A549 (cell line): ENCODE results near the gene KRTAP10-10. TPM values are rescaled to one million over a fixed set of nuclear protein-coding genes. Genes with fewer than 3 reads are reported as not detected.

ENCODE experiments used
- ATAC-seq, 2 experiments: fragments of 200-7000 bp in 1 of 2; fragments of >200 bp in 1 of 2; cut with Nextera tagmentation in 1 of 2; cut with Tn5 transposase in 1 of 2; 3 replicates each; pipeline versions ENCODE4 v1.8.0 to v1.9.1; 2018 to 2020; ENCODE audit warnings: mild to moderate bottlenecking in 1 of 2, moderate library complexity in 1 of 2
- CTCF ChIA-PET: fragments of 300-600 bp; sonication (Branson Sonifier 250); formaldehyde crosslinking; extraction: SDS; loops from one replicate; lab custom pipeline; 2021; ENCODE audit warnings: antibody characterized with exemption, inconsistent platforms; lab: Yijun Ruan, JAX
- POLR2A ChIA-PET: fragments of 350-600 bp; formaldehyde crosslinking; extraction: SDS; loops from one replicate; lab custom pipeline; 2021; ENCODE audit warnings: antibody characterized with exemption, inconsistent platforms; lab: Yijun Ruan, JAX
- DNase-seq, 2 experiments: peaks; one replicate each; pipeline versions ENCODE4 v3.0.0 to v3.0.0-alpha.2; 2011 to 2016; ENCODE audit warnings: low read depth in 1 of 2, low spot score in 1 of 2
- FAIRE-seq: peaks from 2 replicates; lab custom pipeline; 2011; peaks lifted over from hg19 to GRCh38; lab: Jason Lieb, UNC
- H3K27ac ChIP-seq, 2 experiments: fragments of >200 bp; sonication (Bioruptor Twin); formaldehyde crosslinking; 3 replicates each; pipeline ENCODE4 v1.5.1; 2016 to 2017
- H3K4me1 ChIP-seq: fragments of >200 bp; sonication (Bioruptor Twin); formaldehyde crosslinking; 3 replicates; pipeline ENCODE4 v1.6.1; 2016
- H3K4me2 ChIP-seq: fragments of >200 bp; sonication (Bioruptor Twin); formaldehyde crosslinking; 3 replicates; pipeline ENCODE4 v1.6.1; 2016
- H3K4me3 ChIP-seq: fragments of >200 bp; sonication (Bioruptor Twin); formaldehyde crosslinking; 3 replicates; pipeline ENCODE4 v1.5.1; 2016
- H3K9me3 ChIP-seq: fragments of >200 bp; sonication (Bioruptor Twin); formaldehyde crosslinking; 3 replicates; pipeline ENCODE4 v1.6.1; 2016
- BHLHE40 ChIP-seq: IDR thresholded peaks from 2 replicates; pipeline ENCODE4 v1.6.1; 2012; ENCODE audit warnings: low read depth, low read length, inconsistent platforms
- CHD2 ChIP-seq: fragments of 150-350 bp; IDR thresholded peaks from 2 replicates; pipeline ENCODE4 v1.6.1; 2014; ENCODE audit warnings: low read length; ENCODE audit not compliant: partially characterized antibody
- CTCF ChIP-seq: fragments of >200 bp; sonication (Bioruptor Twin); formaldehyde crosslinking; IDR thresholded peaks from 3 replicates; pipeline ENCODE4 v1.5.1; 2016
- EHF ChIP-seq: fragments of 250-450 bp; sonication (Bioruptor Pico); IDR thresholded peaks from 2 replicates; pipeline ENCODE4 v1.5.0; 2020; ENCODE audit warnings: mild to moderate bottlenecking
- EHMT2 ChIP-seq: fragments of 200-600 bp; sonication (generic); IDR thresholded peaks from 2 replicates; pipeline ENCODE4 v1.6.1; 2016; ENCODE audit warnings: antibody characterized with exemption, low read depth, mild to moderate bottlenecking, moderate library complexity
- EP300 ChIP-seq, 2 experiments: fragments of >200 bp; sonication (Bioruptor Twin); formaldehyde crosslinking; IDR thresholded peaks; 2 replicates in 1 of 2; 3 replicates in 1 of 2; pipeline ENCODE4 v1.6.1; 2016 to 2017
- FOXS1 ChIP-seq: fragments of 250-450 bp; sonication (Bioruptor Pico); IDR thresholded peaks from 2 replicates; pipeline ENCODE4 v1.5.0; 2020; ENCODE audit warnings: mild to moderate bottlenecking, moderate library complexity
- HDAC2 ChIP-seq: fragments of 200-600 bp; sonication (generic); IDR thresholded peaks from 2 replicates; pipeline ENCODE4 v1.6.1; 2016
- JUN ChIP-seq, 2 experiments: fragments of >200 bp; sonication (Bioruptor Twin); formaldehyde crosslinking; IDR thresholded peaks; 2 replicates in 1 of 2; 3 replicates in 1 of 2; pipeline ENCODE4 v1.6.1; 2016 to 2017
- MAFK ChIP-seq: fragments of 450-650 bp; IDR thresholded peaks from 2 replicates; pipeline ENCODE4 v1.6.1; 2014; ENCODE audit not compliant: partially characterized antibody
- MAX ChIP-seq: IDR thresholded peaks from 2 replicates; pipeline ENCODE4 v1.6.1; 2012
- NFE2L2 ChIP-seq: fragments of 150-350 bp; conservative IDR thresholded peaks from 2 replicates; pipeline ENCODE4 v1.6.1; 2014; ENCODE audit warnings: low read length
- NPAS2 ChIP-seq: fragments of 250-450 bp; sonication (Bioruptor Pico); IDR thresholded peaks from 2 replicates; pipeline ENCODE4 v1.8.0; 2022; ENCODE audit warnings: mild to moderate bottlenecking, moderate library complexity, borderline replicate concordance
- RARB ChIP-seq: fragments of 250-450 bp; sonication (Bioruptor Pico); IDR thresholded peaks from 2 replicates; pipeline ENCODE4 v1.8.0; 2021; ENCODE audit warnings: mild to moderate bottlenecking, moderate library complexity
- REST ChIP-seq: fragments of 200-600 bp; sonication (generic); IDR thresholded peaks from 2 replicates; pipeline ENCODE4 v1.6.1; 2016; ENCODE audit warnings: antibody characterized with exemption, mild to moderate bottlenecking, moderate library complexity
- RFX5 ChIP-seq: fragments of 450-650 bp; IDR thresholded peaks from 2 replicates; pipeline ENCODE4 v1.7.1; 2014; ENCODE audit warnings: antibody characterized with exemption, mild to moderate bottlenecking, moderate library complexity
- RNF2 ChIP-seq: fragments of 200-600 bp; sonication (generic); IDR thresholded peaks from 2 replicates; pipeline ENCODE4 v1.6.1; 2016; ENCODE audit warnings: low read depth, mild to moderate bottlenecking, antibody characterized with exemption, moderate library complexity, borderline replicate concordance
- SMC3 ChIP-seq: fragments of >200 bp; sonication (Bioruptor Twin); formaldehyde crosslinking; IDR thresholded peaks from 3 replicates; pipeline ENCODE4 v1.6.1; 2018; ENCODE audit warnings: inconsistent platforms
- SREBF2 ChIP-seq: fragments of 450-650 bp; IDR thresholded peaks from 2 replicates; pipeline ENCODE4 v1.6.1; 2014; ENCODE audit warnings: mild to moderate bottlenecking, moderate library complexity
- TFCP2L1 ChIP-seq: fragments of 250-450 bp; sonication (Bioruptor Pico); IDR thresholded peaks from 2 replicates; pipeline ENCODE4 v1.5.0; 2021; ENCODE audit warnings: mild to moderate bottlenecking
- TP53 ChIP-seq: fragments of 250-450 bp; sonication (Bioruptor Pico); IDR thresholded peaks from 2 replicates; pipeline ENCODE4 v1.5.0; 2021; ENCODE audit warnings: mild to moderate bottlenecking, moderate library complexity
- ZC3H11A ChIP-seq: fragments of 450-650 bp; IDR thresholded peaks from 2 replicates; pipeline ENCODE4 v1.6.1; 2014; ENCODE audit warnings: antibody characterized with exemption, mild to moderate bottlenecking
- ZNF302 ChIP-seq: fragments of 250-450 bp; sonication (Bioruptor Pico); IDR thresholded peaks from 2 replicates; pipeline ENCODE4 v1.9.0; 2021; ENCODE audit warnings: inconsistent platforms, mild to moderate bottlenecking, moderate library complexity
- WGBS: methylation state at CpG from one replicate; pipeline ENCODE4 v1.1.6; 2017; ENCODE audit errors: missing lambda C conversion rate; 5-methylcytosine and 5-hydroxymethylcytosine counted together
- polyA plus RNA-seq, 4 experiments: library from polyadenylated mRNA; depleted of rRNA in 3 of 4; stranded (reverse); fragments of >200 nt; fragmentation: RNase III in 1 of 4; extraction: RNeasy Plus Mini Kit Qiagen cat#74134 plus additional on column Dnase treatment in 1 of 4; gene quantifications; 2 replicates in 3 of 4; 3 replicates in 1 of 4; pipeline ENCODE4 v1.2.3, GENCODE V29; 2011 to 2017

Gene KRTAP10-10
- polyA plus RNA-seq, 2 of the 4 experiments (the other 2 are of a cell fraction), result not detected

- ChIA-PET CTCF (interaction anchor here (1.1 kb wide), 1 partner anchor 12 kb away, joined by 3 read pairs; the partner anchor contains the start of gene KRTAP10-5), POLR2A (no interaction called here)
- no peak for DNase-seq
- no peak within 1 kb of the TSS for H3K4me3 ChIP-seq
- H3K9me3 ChIP-seq, result no peaks in the 10 kb centered on the region
- no peak within 1 kb of the TSS for H3K27ac ChIP-seq
- TF ChIP-seq BHLHE40, result no peak
- TF ChIP-seq ZNF302 (CRISPR knock-in tag), result no peak
- no peak for TF ChIP-seq TFCP2L1 (CRISPR knock-in tag)
- no peak for TF ChIP-seq RFX5
- no peak for TF ChIP-seq EHF
- TF ChIP-seq MAX, result no peak
- TF ChIP-seq FOXS1, result no peak
- no peak for TF ChIP-seq RARB (CRISPR knock-in tag)
- TF ChIP-seq HDAC2, result no peak
- no peak for FAIRE-seq
- no peak within 1 kb of the TSS for H3K4me2 ChIP-seq
- ATAC-seq, result no peak
- 71% methylated on average over 16 of the region's 33 CpGs for WGBS
- H3K4me1 ChIP-seq, result no peaks in the 10 kb centered on the region
Measured at GRCh38 chr21:44592446-44593311, 44.5 kb upstream of the KRTAP10-10 start, which contains the start of gene KRTAP10-6. Gene KRTAP10-6, minus strand, starts transcription at chr21:44592505. Its CDS starts 21 bp downstream, at chr21:44592484.

- no peak for FAIRE-seq
- H3K4me3 ChIP-seq, result no peak overlapping the region
- no peak for DNase-seq
- TF ChIP-seq NPAS2 (no peak), JUN (IDR thresholded peaks at IDR 0.05) (no peak), FOXS1 (no peak)
- TF ChIP-seq, all 56 proteins: peak for 0
- CTCF ChIA-PET, result interaction anchor here (0.8 kb wide), 1 partner anchor 9 kb away, joined by 3 read pairs; no protein-coding TSS in a partner anchor
- no peak for ATAC-seq
- Histone ChIP-seq H3K4me2 (no peak overlapping the region), H3K9me3 (no peaks in the 10 kb centered on the region), H3K27ac (no peak overlapping the region), H3K4me1 (no peaks in the 10 kb centered on the region)
- 86% methylated on average over 14 of the region's 20 CpGs for WGBS
- POLR2A ChIA-PET, result no interaction called here
Measured at GRCh38 chr21:44593598-44594405, 43.4 kb upstream of the KRTAP10-10 start.

GRCh38 chr21:44594406-44594916 is 42.7 kb upstream of the KRTAP10-10 start:
- H3K9me3 ChIP-seq, result no peaks in the 10 kb centered on the region
- H3K4me2 ChIP-seq, result no peak overlapping the region
- ChIA-PET POLR2A (no interaction called here), CTCF (interaction anchor here (0.8 kb wide), 1 partner anchor 10 kb away, joined by 3 read pairs; no protein-coding TSS in a partner anchor)
- no peak overlapping the region for H3K4me3 ChIP-seq
- 57% methylated on average over 12 of the region's 12 CpGs for WGBS
- no peak overlapping the region for H3K27ac ChIP-seq
- FAIRE-seq, result no peak
- DNase-seq, result no peak
- ATAC-seq, result no peak
- no peak for TF ChIP-seq EHF
- TF ChIP-seq MAFK, result no peak
- TF ChIP-seq HDAC2, result no peak
- TF ChIP-seq, all 56 proteins: peak for 0
- no peaks in the 10 kb centered on the region for H3K4me1 ChIP-seq

GRCh38 chr21:44595524-44595923 is 41.6 kb upstream of the KRTAP10-10 start:
- ChIA-PET POLR2A (no interaction called here), CTCF (no interaction called here)
- no peak for ATAC-seq
- Histone ChIP-seq H3K4me3 (no peak overlapping the region), H3K4me2 (no peak overlapping the region), H3K27ac (no peak overlapping the region), H3K9me3 (no peaks in the 10 kb centered on the region), H3K4me1 (no peaks in the 10 kb centered on the region)
- FAIRE-seq, result no peak
- 77% methylated on average over 4 of the region's 6 CpGs for WGBS
- no peak for DNase-seq
- no peak for TF ChIP-seq MAX
- no peak for TF ChIP-seq SREBF2
- no peak for TF ChIP-seq NFE2L2
- no peak for TF ChIP-seq RARB (CRISPR knock-in tag)
- TF ChIP-seq SMC3, result no peak
- TF ChIP-seq TP53 (CRISPR knock-in tag), result no peak
- no peak for TF ChIP-seq ZC3H11A
- TF ChIP-seq CHD2, result no peak
- TF ChIP-seq CTCF, result no peak
- no peak for TF ChIP-seq JUN (IDR thresholded peaks at IDR 0.05)
- TF ChIP-seq RNF2, result no peak
- no peak for TF ChIP-seq EP300 (IDR thresholded peaks at IDR 0.05)
- no peak for TF ChIP-seq HDAC2
- no peak for TF ChIP-seq EHMT2
- no peak for TF ChIP-seq REST
